Measurements from ENCODE around the gene AGO3.

AGO3 gene

DNA sequence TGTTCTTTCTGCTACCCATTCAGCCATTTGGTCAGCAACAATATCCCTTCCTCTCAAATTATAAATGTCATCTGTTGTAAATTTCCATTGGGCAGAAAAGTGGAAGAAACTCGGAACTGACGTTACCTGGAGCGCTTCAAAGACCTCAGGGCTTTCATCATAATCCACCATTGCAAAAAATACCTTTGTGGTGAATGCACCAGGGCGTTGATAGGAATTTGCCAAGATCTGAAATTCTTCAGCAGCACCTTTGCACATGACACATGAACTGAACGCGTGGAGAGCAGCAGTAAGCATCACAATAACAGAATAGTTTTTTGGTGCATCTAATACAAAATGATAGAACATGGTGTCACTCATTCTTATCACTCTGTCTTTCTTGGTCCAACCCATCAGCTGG, 149.9 kb downstream of the AGO3 start:
- DNase-seq (ENCODE audit: low read depth in 3 of 3, low spot score in 1 of 3): no peak

DNA sequence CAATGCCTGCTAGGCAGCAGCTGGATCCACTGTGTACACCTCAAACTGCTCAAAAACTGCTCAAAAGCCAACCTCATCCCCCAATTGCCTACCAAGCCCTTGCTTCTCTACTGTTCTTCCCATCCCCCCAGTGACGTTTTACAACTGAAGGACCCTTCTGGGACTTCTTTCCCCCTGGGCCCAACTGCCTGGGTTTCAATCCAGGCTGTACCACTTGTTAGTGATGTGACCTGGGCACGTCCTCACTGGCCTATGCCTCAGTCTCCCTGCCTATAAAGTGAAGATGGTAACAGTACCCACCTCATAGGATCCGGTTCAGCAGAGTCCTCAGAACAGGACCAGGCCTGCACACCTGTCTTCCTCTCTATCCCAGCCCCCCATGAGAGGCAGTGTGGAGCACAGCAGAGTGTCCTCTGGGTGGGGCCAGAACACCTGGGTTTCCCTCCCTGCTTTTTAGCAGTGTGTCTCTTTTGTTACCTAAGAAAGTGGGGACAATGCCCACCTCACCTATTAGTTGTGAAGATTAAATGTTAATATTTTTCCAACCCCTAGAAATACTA, 151.1 kb downstream of the AGO3 start:
- no peak for DNase-seq (ENCODE audit: low read depth in 3 of 3, low spot score in 1 of 3)

DNA sequence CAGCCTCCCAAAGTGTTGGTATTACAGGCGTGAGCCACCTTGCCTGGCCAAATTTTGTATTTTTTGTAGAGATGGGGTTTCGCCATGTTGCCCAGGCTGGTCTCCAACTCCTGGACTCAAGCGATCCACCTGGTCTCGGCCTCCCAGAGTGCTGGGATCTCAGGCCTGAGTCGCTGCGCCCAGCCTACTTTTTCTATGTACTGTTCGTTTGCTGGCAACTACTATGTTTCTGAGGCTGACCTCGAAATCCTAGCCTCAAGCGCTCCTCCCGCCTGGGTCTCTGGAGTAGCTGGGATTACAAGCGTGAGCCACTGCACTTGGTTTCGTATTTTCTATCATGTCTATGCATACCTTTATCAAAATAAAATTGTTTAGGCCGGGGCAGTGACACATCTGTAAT, 152.3 kb downstream of the AGO3 start:
- no peak for DNase-seq (ENCODE audit: low read depth in 3 of 3, low spot score in 1 of 3)

DNA sequence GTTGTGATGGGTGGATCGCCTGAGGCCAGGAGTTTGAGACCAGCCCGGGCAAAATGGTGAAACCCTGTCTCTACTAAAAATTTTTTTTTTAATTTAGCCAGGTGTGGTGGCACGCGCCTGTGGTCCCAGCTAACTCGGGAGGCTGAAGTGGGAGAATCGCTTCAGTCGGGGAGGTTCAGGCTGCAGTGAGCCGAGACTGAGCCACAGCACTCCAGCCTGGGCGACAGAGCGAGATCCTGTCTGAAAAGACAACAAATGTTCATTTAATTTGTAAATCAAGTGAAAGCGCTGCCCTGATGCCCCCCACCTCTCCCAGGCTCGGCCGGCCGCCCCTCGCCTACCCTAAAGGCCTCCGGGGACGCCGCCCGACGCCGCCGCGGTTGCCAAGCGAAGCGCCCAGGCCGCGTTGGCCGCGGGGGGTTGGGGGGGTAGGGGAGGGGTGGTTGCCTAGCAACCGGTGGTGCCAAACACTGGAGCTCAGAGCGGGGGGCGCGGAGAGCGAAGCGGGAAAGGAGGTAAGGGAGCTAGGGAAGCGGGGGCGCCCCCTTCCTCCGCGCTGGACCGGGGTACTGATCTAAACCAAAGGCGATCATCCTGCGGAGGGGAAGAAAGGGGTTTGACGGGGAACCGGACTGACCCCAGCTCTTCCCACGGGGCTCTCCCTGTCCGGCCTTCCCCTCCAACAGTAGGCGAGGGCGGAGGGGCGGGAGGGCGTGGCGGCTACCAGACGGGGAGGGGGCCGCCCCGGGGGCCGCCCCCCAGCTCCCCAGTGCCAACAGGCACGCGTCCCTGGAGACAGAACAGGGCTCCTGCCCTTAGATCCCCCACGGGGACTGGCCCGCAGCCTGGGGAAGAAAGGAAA, 153.0 kb downstream of the AGO3 start, which contains the start of gene TEKT2:
TEKT2 (plus strand) TSS at position 460 of the 862 bp plus-strand sequence. CDS start 828 bp downstream, outside the sequence.
- no peak for DNase-seq (ENCODE audit: low read depth in 3 of 3, low spot score in 1 of 3)

DNA sequence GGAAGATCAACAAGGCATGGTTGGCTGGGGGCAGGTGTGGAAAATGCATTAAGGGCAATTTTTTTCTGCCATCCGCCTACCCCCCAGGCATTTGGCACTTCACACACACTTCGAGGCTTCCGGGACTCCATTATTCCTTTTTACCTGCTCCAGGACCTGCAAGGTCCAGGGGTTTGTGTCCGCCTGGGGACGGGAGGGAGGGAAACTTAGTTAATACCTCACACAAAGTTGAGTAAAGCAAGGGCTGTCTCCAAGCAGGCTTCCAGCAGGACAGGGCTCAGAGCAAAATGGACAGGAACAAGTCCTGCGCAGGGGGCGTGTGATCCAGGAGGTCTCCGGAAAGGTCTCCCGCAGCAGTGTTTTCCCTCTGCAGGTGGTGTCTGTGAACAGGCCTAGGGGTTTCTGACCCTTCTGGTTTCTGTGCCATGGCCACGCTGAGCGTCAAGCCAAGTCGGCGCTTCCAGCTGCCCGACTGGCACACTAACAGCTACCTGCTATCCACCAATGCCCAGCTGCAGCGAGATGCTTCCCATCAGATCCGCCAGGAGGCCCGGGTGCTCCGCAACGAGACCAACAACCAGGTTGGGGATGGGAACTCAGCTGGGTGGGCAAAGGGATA, 153.7 kb downstream of the AGO3 start:
- no peak for DNase-seq (ENCODE audit: low read depth in 3 of 3, low spot score in 1 of 3)

DNA sequence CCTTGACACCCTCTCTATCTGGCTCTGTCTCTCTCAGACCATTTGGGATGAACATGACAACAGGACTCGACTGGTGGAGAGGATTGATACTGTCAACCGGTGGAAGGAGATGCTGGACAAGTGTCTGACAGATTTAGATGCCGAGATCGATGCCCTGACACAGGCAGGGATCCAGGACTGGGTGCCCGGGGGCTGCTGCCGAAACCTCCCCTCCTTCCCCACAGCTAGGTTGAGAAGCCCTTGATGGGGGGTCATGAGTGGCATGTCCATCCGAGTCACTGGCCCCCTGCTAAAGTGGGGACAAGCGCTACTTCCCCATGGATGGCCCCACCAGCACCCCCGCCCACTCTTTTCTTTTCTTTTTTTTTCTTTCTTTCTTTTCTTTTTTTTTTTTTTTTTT, 154.2 kb downstream of the AGO3 start:
- no peak for DNase-seq (ENCODE audit: low read depth in 3 of 3, low spot score in 1 of 3)

DNA sequence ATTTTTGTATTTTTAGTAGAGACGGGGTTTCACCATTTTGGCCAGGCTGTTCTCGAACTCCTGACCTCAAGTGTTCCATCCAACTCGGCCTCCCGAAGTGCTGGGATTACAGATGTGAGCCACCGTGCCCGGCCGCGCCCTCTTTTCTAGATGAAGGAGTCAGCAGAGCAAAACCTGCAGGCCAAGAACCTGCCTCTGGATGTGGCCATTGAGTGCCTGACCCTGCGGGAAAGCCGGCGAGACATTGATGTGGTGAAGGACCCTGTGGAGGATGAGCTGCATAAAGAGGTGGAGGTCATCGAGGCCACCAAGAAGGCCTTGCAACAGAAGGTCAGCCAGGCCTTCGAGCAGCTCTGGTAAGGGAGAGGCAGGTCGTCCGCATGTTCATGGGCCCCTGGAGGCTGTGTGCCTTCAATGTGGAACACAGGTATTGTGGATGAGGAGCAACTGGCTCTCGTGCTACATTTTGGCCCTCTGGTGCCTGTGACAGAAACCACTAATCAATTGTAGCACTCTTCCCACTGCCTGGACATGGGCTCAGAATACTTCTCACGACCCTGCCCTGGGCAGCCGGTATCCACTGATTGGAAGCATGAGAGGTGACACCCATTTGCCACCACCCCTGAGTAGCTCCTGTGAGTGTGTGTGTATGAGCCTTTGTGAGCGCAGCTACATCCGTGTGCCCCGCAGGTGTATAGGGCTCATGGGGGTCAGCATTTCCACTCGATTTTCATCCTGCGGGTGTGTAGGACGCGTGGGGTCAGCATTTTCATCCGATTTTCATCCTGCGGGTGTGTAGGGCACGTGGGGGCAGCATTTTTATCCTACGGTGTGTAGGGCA, 155.0 kb downstream of the AGO3 start:
- DNase-seq (ENCODE audit: low read depth in 3 of 3, low spot score in 1 of 3): no peak

DNA sequence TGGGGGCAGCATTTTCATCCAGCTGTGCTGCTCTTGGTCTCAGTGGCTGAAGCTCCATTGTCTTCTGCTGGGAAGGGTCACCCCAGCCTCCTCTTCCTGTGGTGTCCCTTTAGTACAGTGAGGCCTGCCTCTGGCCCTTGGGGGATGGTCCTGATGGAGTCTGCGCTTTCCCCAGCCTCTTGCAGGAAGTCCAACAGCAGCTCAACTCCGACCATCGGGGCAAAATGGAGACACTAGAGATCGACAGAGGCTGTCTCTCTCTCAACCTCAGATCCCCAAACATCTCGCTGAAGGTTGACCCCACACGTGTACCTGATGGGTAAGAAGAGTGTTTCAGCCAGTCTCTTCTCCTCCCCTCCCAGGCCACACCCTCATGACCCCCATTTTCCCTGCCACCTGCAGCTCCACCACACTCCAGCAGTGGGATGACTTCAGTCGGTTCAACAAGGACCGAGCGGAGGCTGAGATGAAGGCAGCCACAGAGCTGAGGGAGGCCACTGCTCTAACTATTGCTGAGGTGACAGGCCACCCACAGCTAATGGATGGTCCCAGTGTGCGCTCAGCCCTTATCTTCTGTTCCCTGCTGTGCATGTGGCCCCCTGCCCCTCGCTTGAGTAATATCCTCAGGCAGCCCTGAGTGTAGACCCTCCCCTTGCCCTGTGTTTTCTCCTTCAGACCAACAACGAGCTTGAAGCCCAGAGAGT, 155.8 kb downstream of the AGO3 start:
- DNase-seq (ENCODE audit: low read depth in 3 of 3, low spot score in 1 of 3): no peak

DNA sequence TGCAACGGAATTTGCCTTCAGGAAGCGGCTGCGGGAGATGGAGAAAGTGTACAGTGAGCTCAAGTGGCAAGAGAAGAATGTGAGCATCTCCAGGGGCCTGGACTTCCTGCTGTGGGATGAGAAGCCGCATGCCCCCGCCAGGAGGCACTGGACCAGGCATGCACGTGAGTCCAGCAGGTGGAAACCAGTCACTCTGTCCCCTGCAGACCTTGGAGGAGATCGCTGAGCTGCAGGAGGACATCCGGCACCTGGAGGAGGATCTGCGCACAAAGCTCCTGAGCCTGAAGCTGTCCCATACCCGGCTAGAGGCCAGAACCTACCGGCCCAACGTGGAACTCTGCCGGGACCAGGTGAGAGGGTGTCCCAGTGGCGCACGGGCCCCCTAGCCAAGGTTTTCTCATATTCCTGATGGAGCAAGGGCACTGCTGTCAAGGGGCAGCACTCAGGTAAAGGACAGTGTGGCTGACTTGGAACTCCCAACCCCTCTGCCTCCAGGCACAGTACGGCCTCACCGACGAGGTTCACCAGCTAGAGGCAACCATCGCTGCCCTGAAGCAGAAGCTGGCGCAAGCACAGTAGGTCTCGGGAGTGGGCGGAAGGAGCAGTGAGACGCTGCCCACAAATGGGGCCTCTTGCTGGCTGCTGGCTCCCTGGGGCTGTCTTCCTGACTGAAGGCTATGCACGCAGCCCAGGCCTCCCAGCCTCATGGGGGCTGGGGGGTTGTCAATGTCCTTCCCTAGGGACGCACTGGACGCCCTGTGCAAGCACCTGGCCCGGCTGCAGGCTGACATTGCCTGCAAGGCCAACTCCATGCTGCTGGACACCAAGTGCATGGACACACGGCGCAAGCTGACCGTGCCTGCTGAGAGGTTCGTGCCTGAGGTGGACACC, 156.6 kb downstream of the AGO3 start:
- DNase-seq (ENCODE audit: low read depth in 3 of 3, low spot score in 1 of 3): no peak

DNA sequence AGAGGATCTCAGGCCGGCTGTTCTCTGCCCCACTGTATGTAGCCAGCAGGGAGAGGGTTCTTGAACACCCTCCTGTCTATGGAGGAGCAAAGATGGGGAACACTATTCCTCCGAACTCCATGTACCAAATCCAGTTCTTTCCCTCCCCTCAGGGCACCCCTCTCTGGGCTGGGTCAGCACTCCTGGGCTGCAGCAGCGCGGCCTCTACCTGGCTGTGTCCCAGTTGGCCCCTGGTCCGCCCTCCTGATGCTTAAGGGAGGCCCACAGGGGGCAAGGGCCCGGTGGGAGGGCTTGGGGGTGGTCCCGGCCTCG, 157.3 kb downstream of the AGO3 start:
- no peak for DNase-seq (ENCODE audit: low read depth in 3 of 3, low spot score in 1 of 3)

DNA sequence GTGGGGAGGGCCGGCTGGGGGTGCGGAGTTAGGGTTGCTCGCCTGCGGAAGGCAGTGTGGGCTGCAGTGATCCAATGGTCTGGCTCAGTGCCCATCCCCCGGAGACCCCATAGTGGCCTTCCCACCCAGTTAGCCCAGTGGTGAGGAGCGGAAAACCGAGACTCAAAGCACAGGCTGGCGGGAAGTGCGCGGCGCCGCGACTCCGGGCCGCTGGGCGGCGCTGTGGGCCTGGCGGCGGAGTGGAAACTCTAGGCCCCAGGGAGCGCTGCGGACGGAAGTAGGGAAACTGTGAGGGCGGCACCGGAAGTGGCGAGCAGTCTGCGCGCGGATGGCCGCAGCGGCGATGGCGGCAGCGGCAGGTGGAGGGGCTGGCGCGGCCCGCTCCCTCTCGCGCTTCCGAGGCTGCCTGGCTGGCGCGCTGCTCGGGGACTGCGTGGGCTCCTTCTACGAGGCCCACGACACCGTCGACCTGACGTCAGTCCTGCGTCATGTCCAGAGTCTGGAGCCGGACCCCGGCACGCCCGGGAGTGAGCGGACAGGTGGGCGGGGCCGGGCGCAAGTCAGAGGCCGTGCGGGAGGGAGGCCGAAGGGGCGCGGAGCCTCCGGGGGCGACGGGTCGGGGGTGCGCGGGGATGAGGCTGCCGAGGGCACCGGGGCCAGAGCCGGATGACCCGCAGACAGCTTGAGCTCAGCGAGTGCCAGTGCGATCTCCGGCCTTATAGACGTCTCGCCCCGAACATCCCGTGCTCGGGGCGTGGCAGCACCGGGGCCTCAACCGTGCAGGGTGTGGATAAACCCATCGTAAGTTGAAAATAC, 157.9 kb downstream of the AGO3 start, which contains the start of gene ADPRS:
ADPRS (plus strand) TSS at position 316 of the 816 bp plus-strand sequence; CDS start at position 329, 13 bp downstream.
- DNase-seq (ENCODE audit: low read depth in 3 of 3, low spot score in 1 of 3): peak; percentile 71 to 88 (median 79)

DNA sequence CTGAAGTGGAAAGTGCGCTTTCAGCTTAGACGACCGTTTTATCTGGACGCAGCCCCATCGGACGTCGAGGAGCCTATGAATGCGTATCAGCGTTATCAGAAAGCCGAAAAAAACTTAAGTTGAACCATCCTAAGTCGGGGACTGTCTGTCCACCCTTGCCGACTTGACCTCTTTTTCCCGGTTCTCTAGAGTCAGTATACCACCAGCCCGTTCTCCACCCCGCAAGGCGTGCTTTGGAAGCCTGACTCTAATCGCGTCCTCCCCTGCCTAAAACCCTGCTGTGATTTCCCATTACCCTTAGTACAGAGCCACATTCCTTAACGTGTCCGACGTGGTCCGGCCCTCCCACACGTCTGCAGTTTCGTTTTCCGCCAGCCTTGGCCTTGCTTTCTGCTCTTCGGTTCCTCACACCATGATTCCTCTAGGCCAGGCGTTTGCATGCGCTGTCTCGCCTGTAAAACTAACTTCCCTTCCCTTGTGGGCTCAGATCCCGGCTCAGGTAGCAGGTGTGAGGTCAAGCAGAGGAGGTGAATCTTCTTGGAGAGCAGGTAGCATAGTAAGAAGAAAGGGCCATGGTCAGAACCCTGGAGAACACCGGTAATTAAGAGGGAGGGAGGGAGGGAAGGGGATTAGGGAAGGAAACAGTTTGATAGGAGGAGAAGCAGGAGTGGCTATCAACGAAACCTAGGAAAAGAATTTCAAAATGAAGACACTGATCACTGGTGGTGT, 158.7 kb downstream of the AGO3 start:
- DNase-seq (ENCODE audit: low read depth in 3 of 3, low spot score in 1 of 3): no peak

DNA sequence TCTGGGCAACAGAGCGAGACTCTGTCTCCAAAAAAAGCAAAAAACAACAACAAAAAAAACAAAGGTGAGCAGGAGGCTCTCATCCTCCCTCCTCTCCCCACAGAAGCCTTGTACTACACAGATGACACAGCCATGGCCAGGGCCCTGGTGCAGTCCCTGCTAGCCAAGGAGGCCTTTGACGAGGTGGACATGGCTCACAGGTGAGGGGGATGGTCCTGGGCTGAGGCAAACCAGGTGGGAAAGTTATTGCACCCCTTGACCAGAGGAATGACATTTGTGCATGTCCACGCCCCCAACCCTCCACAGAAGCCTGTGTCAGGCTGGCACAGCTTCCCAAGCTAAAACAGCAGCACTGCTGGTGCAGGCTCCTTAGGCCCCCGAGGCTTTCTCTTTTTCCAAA, 160.2 kb downstream of the AGO3 start:
- no peak for DNase-seq (ENCODE audit: low read depth in 3 of 3, low spot score in 1 of 3)

DNA sequence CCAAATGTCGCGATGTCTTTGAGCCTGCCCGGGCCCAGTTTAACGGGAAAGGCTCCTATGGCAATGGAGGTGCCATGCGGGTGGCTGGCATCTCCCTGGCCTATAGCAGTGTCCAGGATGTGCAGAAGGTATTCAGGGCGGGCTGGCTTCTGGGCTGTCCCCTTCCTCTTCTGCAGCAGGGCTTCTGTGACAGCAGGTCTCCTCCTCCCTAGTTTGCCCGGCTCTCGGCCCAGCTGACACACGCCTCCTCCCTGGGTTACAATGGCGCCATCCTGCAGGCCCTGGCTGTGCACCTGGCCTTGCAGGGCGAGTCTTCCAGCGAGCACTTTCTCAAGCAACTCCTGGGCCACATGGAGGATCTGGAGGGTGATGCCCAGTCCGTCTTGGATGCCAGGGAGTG, 160.8 kb downstream of the AGO3 start:
- DNase-seq (ENCODE audit: low read depth in 3 of 3, low spot score in 1 of 3): no peak

DNA sequence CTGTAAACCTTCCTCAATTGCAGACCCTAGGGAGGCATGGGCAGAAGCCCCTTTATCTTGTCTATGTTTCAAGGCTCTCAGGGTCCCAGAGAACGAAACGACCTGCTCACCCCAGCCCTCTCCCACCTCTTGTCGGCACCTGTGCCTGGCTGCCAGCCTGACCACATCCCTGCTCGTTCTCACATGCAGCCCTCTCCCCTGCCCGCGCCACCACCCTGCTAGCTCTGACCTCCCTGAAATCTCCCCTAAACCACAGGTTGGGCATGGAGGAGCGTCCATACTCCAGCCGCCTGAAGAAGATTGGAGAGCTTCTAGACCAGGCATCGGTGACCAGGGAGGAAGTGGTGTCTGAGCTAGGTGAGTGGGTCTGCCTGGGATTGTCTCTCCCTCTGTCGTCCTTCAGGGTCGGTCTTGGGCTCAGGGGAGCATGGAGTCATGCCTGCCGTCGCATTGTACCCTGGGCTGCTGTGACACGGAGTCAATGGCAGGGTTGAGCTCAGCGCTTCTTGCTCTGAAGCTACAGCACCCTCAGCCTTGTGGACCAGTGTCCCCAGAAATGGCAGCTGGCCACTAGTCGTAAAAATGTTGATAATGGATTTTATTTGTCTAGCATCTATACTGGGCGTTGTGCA, 161.4 kb downstream of the AGO3 start:
- no peak for DNase-seq (ENCODE audit: low read depth in 3 of 3, low spot score in 1 of 3)

DNA sequence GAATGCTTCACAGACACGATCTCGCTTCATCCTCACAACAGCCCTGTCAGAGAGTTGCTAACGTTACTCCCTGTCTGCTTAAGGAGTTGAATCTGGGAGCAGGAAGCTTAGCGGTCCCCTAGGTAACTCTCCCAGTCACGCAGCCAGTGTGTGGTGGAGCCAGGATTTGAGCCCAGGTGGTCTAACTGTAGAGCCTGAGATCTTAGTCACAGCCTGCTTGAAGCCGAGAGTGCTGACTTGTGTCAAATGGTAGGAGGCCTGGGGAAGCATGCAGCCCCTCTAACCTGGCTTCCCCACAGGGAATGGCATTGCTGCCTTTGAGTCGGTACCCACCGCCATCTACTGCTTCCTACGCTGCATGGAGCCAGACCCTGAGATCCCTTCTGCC, 161.9 kb downstream of the AGO3 start:
- DNase-seq (ENCODE audit: low read depth in 3 of 3, low spot score in 1 of 3): no peak

DNA sequence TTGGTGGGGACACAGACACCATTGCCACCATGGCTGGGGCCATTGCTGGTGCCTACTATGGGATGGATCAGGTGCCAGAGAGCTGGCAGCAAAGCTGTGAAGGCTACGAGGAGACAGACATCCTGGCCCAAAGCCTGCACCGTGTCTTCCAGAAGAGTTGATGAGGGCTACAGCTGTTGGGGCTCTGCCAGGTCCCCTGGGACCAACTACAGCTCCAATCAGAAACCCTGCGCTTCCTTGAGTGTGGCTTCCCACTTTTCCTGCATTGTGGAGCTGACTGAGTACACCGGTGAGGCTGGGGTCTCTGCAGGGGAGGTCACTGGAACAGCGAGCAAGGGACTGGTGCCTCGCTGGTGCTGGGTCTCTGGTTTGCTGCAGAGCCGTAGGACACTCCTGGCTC, 162.3 kb downstream of the AGO3 start:
- no peak for DNase-seq (ENCODE audit: low read depth in 3 of 3, low spot score in 1 of 3)

DNA sequence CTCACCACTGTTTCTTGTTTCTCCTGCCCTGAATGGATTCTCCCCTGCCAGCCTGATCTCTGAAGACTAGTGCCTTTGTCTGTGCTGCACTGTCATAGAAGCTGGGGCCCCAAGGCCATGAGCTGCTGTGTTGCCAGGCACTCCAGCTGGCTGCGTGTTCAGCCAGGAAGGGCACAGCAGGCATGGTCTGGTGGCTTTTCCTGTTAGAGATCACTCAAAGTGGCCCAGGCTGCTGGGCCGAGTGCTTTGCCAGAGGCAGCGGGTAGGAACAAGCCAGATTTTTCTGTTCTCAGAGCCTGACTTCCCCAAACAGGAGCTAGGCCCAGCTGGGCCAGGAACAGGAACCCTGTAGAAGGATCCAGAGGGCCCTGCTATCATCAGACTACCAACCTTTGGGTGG, 163.0 kb downstream of the AGO3 start:
- no peak for DNase-seq (ENCODE audit: low read depth in 3 of 3, low spot score in 1 of 3)

Data from stimulated activated CD4-positive, alpha-beta T cell treated with anti-CD3 and anti-CD28 coated beads, TNF-alpha, amount 100 ng/mL, for 1 hour (primary cell).